Astrocyte (in vitro differentiated cells and primary cell): Measurements from ENCODE around the gene GHSR. TPM values are rescaled to one million over a fixed set of nuclear protein-coding genes. Genes with fewer than 3 reads are reported as not detected.

Experiments
- DNase-seq: peaks from one replicate; pipeline ENCODE4 v3.0.0-alpha.2; 2010; ENCODE audit warnings: low read depth
- FAIRE-seq: peaks from 2 replicates; lab custom pipeline; 2011; peaks lifted over from hg19 to GRCh38; lab: Jason Lieb, UNC
- H2AFZ ChIP-seq: 2 replicates; pipeline ENCODE4 v1.6.0; 2012; ENCODE audit warnings: low read depth, low read length, inconsistent platforms
- H3K27ac ChIP-seq: 2 replicates; pipeline ENCODE4 v1.5.1; 2011; ENCODE audit warnings: low read depth, low read length, inconsistent platforms
- H3K27me3 ChIP-seq: 2 replicates; pipeline ENCODE4 v1.6.0; 2011; ENCODE audit warnings: low read length, inconsistent platforms; ENCODE audit not compliant: insufficient read depth
- H3K36me3 ChIP-seq: 2 replicates; pipeline ENCODE4 v1.5.1; 2011; ENCODE audit warnings: low read length, inconsistent platforms; ENCODE audit not compliant: insufficient read depth
- H3K4me1 ChIP-seq: 2 replicates; pipeline ENCODE4 v1.5.1; 2011; ENCODE audit warnings: low read length, inconsistent platforms; ENCODE audit not compliant: insufficient read depth
- H3K4me2 ChIP-seq: 2 replicates; pipeline ENCODE4 v1.6.0; 2012; ENCODE audit warnings: low read length, inconsistent platforms
- H3K4me3 ChIP-seq: 2 replicates; pipeline ENCODE4 v1.5.1; 2011; ENCODE audit warnings: low read depth, mild to moderate bottlenecking, low read length, inconsistent platforms; ENCODE audit not compliant: insufficient read depth
- H3K79me2 ChIP-seq: 2 replicates; pipeline ENCODE4 v1.6.0; 2012; ENCODE audit warnings: mild to moderate bottlenecking, low read length, inconsistent platforms; ENCODE audit not compliant: insufficient read depth
- H3K9ac ChIP-seq: 2 replicates; pipeline ENCODE4 v1.6.0; 2012; ENCODE audit warnings: mild to moderate bottlenecking, low read length, inconsistent platforms
- H3K9me3 ChIP-seq: 2 replicates; pipeline ENCODE4 v1.5.1; 2012; ENCODE audit warnings: low read depth, mild to moderate bottlenecking, low read length, inconsistent platforms; ENCODE audit not compliant: insufficient read depth
- H4K20me1 ChIP-seq: 2 replicates; pipeline ENCODE4 v1.6.0; 2012; ENCODE audit warnings: low read length, inconsistent platforms; ENCODE audit not compliant: insufficient read depth
- H3K27ac Mint-ChIP-seq: one replicate; pipeline ENCODE4 v1.8.0; 2021; ENCODE audit warnings: mild to moderate bottlenecking, mixed read lengths; ENCODE audit not compliant: unreplicated experiment
- H3K27me3 Mint-ChIP-seq: one replicate; pipeline ENCODE4 v1.8.0; 2021; ENCODE audit warnings: low read depth, mixed read lengths; ENCODE audit not compliant: unreplicated experiment
- H3K36me3 Mint-ChIP-seq: one replicate; pipeline ENCODE4 v1.8.0; 2021; ENCODE audit warnings: low read depth, mixed read lengths; ENCODE audit not compliant: unreplicated experiment
- H3K4me1 Mint-ChIP-seq: one replicate; pipeline ENCODE4 v1.8.0; 2021; ENCODE audit warnings: low read depth, mixed read lengths; ENCODE audit not compliant: unreplicated experiment
- H3K4me3 Mint-ChIP-seq: one replicate; pipeline ENCODE4 v1.8.0; 2021; ENCODE audit warnings: mild to moderate bottlenecking, moderate library complexity, mixed read lengths; ENCODE audit not compliant: unreplicated experiment
- H3K9me3 Mint-ChIP-seq: one replicate; pipeline ENCODE4 v1.8.0; 2021; ENCODE audit warnings: mild to moderate bottlenecking, mixed read lengths; ENCODE audit not compliant: unreplicated experiment
- EZH2 ChIP-seq: IDR thresholded peaks from 2 replicates; pipeline ENCODE4 v1.6.1; 2012; ENCODE audit warnings: mild to moderate bottlenecking, low read length, inconsistent platforms; ENCODE audit not compliant: insufficient read depth
- total RNA-seq: library from RNA; stranded (reverse); gene quantifications from 2 replicates; pipeline ENCODE4 v1.2.1, GENCODE V29; 2021
- TF ChIP-seq, protein P1 (sequence below): IDR thresholded peaks from 2 replicates; pipeline ENCODE4 v1.5.1; 2011; ENCODE audit warnings: low read depth, mild to moderate bottlenecking, inconsistent platforms, low read length, moderate library complexity; ENCODE audit not compliant: insufficient read depth

GHSR gene
- total RNA-seq, 1 donor from 2014 or later, result not detected

DNA sequence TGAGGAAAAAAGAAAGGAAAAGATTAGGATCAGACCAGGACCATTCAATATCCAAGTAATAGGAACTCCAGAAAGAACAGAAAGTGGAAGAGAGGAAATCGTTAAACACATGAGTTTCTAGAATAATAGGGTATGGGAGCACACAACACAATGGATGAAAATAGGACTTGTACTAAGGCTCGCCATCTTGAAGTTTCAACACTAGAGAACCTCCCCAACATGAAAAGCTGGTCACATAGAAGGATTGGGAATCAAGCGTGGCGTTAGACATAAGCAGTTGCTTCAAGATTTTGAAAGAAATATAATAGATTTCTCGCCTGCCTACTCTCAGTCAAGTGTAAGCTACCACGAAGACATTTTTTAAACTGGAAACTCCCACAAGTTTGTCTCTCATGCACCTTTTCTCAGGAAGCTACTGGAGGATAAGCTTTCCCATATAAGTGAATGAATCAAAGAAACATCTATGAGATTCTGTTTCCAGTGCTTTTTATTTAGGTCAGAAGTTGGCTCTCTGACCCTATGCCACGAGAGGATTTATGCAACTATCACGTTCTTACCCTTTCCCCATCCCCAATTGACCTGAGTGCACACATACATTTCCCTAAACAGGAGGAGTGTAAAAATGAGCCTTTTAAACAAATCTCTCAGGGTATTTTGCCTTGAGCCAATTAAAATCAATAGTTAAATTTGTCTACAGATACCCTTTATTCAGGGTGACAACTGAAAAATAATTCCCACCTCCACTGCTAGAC, 45.2 kb downstream of the GHSR start:
- H3K4me3 Mint-ChIP-seq, result no peak overlapping the region
- peaks cover 4% of the 10 kb centered on the region for H4K20me1 ChIP-seq
- H3K36me3 ChIP-seq, result peaks cover 21% of the 10 kb centered on the region

DNA sequence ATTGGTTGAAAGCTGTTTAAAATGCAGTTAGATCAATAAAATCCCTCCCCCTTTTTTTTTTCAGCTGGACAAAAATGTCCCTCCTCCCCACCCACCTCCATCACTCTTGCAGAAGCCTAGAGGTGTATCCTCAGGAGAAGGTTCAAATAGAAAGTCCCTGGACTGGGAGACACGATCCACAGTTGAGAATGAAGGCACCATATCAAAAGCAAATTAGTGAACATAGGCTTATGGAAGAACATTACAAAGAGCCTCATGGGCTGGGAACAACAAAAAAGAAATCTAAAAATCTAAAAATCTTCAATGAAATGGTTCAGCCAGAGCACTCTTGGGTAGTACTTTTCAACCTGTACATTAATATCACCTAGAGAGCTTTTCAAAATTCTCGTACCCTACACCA, 46.2 kb downstream of the GHSR start:
- no peaks in the 10 kb centered on the region for H3K4me1 ChIP-seq
- DNase-seq (no peak), FAIRE-seq (no peak)
- H3K4me1 Mint-ChIP-seq, result no peaks in the 10 kb centered on the region
- H2AFZ ChIP-seq, result no peak overlapping the region
- H3K27ac Mint-ChIP-seq, result no peak overlapping the region
- H3K27me3 Mint-ChIP-seq, result no peaks in the 10 kb centered on the region
- TF ChIP-seq, protein P1, sequence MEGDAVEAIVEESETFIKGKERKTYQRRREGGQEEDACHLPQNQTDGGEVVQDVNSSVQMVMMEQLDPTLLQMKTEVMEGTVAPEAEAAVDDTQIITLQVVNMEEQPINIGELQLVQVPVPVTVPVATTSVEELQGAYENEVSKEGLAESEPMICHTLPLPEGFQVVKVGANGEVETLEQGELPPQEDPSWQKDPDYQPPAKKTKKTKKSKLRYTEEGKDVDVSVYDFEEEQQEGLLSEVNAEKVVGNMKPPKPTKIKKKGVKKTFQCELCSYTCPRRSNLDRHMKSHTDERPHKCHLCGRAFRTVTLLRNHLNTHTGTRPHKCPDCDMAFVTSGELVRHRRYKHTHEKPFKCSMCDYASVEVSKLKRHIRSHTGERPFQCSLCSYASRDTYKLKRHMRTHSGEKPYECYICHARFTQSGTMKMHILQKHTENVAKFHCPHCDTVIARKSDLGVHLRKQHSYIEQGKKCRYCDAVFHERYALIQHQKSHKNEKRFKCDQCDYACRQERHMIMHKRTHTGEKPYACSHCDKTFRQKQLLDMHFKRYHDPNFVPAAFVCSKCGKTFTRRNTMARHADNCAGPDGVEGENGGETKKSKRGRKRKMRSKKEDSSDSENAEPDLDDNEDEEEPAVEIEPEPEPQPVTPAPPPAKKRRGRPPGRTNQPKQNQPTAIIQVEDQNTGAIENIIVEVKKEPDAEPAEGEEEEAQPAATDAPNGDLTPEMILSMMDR, result no peak
- TF ChIP-seq EZH2, result no peak
- H3K36me3 ChIP-seq, result peaks cover 30% of the 10 kb centered on the region
- no peaks in the 10 kb centered on the region for H3K79me2 ChIP-seq
- no peaks in the 10 kb centered on the region for H3K27me3 ChIP-seq
- H3K9ac ChIP-seq, result no peak overlapping the region
- H3K9me3 ChIP-seq, result no peaks in the 10 kb centered on the region
- peaks cover 19% of the 10 kb centered on the region for H3K36me3 Mint-ChIP-seq
- H3K27ac ChIP-seq, result no peak overlapping the region
- H3K9me3 Mint-ChIP-seq, result peaks cover 1% of the 10 kb centered on the region
- no peak overlapping the region for H3K4me3 Mint-ChIP-seq
- no peak overlapping the region for H3K4me2 ChIP-seq
- peaks cover 7% of the 10 kb centered on the region for H4K20me1 ChIP-seq
- no peak overlapping the region for H3K4me3 ChIP-seq

More for the DNA sequence above, 45.2 kb downstream of the GHSR start:
- Histone ChIP-seq H3K27ac (no peak overlapping the region), H3K27me3 (no peaks in the 10 kb centered on the region), H3K4me1 (no peaks in the 10 kb centered on the region), H3K79me2 (no peaks in the 10 kb centered on the region), H3K4me3 (no peak overlapping the region), H3K9ac (no peak overlapping the region), H2AFZ (no peak overlapping the region), H3K4me2 (no peak overlapping the region), H3K9me3 (no peaks in the 10 kb centered on the region)
- DNase-seq, result no peak
- H3K27me3 Mint-ChIP-seq, result no peaks in the 10 kb centered on the region
- H3K4me1 Mint-ChIP-seq, result no peaks in the 10 kb centered on the region
- FAIRE-seq, result no peak
- no peak overlapping the region for H3K27ac Mint-ChIP-seq
- TF ChIP-seq, protein P1, result no peak
- TF ChIP-seq EZH2, result no peak
- H3K36me3 Mint-ChIP-seq, result peaks cover 22% of the 10 kb centered on the region
- peaks cover 1% of the 10 kb centered on the region for H3K9me3 Mint-ChIP-seq

DNA sequence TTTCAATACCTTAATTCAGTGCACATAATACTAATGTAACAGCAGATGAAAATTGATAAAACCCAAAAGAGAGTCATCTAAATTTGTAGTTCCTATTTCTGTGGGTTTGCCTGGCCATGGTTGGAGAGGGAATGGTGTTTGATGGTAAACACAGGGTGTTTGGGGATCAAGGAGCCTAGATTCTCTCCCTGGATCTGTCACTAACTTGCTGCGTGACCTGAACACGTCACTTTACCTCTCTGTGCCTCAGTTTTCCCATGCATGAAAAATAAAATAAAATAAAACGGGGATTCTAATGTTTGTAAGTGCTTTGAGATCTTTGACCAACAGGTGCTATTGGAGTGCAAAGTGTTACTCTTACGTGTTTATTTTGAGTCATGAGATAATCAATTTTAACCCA, 49.8 kb downstream of the GHSR start:
- TF ChIP-seq, protein P1, result no peak
- TF ChIP-seq EZH2, result no peak
- no peaks in the 10 kb centered on the region for H3K79me2 ChIP-seq
- H4K20me1 ChIP-seq, result peaks cover 14% of the 10 kb centered on the region
- Mint-ChIP-seq H3K4me1 (peaks cover 2% of the 10 kb centered on the region), H3K27ac (no peak overlapping the region), H3K36me3 (peaks cover 34% of the 10 kb centered on the region), H3K4me3 (no peak overlapping the region), H3K27me3 (no peaks in the 10 kb centered on the region), H3K9me3 (peaks cover 1% of the 10 kb centered on the region)
- no peak overlapping the region for H3K9ac ChIP-seq
- no peak overlapping the region for H3K4me3 ChIP-seq
- FAIRE-seq (no peak), DNase-seq (no peak)
- H3K36me3 ChIP-seq, result peaks cover 31% of the 10 kb centered on the region
- no peaks in the 10 kb centered on the region for H3K4me1 ChIP-seq
- no peak overlapping the region for H3K4me2 ChIP-seq
- no peak overlapping the region for H2AFZ ChIP-seq
- no peak overlapping the region for H3K27ac ChIP-seq
- no peaks in the 10 kb centered on the region for H3K9me3 ChIP-seq
- H3K27me3 ChIP-seq, result no peaks in the 10 kb centered on the region
